DOHH2 (cell line): ENCODE measurements around the gene CATSPERZ.

Source experiments
- H3F3A ChIP-seq: fragments of 200-600 bp; sonication (generic), shearing (Covaris generic); 2 replicates; pipeline ENCODE4 v1.6.0; 2016; ENCODE audit warnings: antibody characterized with exemption, mild to moderate bottlenecking; ENCODE audit not compliant: control insufficient read depth, insufficient read depth
- H3K27ac ChIP-seq: fragments of 200-600 bp; sonication (generic); 2 replicates; pipeline ENCODE4 v1.5.1; 2014; ENCODE audit warnings: low read depth, mild to moderate bottlenecking, low read length, moderate library complexity
- H3K27me3 ChIP-seq: fragments of 200-600 bp; sonication (generic); 2 replicates; pipeline ENCODE4 v1.6.1; 2014; ENCODE audit warnings: mild to moderate bottlenecking, low read length, mixed read lengths; ENCODE audit not compliant: control insufficient read depth
- H3K36me3 ChIP-seq: fragments of 200-600 bp; sonication (generic); 2 replicates; pipeline ENCODE4 v1.6.1; 2014; ENCODE audit warnings: mild to moderate bottlenecking, low read length, moderate library complexity, mixed read lengths; ENCODE audit not compliant: control insufficient read depth
- H3K4me1 ChIP-seq: fragments of 200-600 bp; sonication (generic); 2 replicates; pipeline ENCODE4 v1.6.1; 2014; ENCODE audit warnings: mild to moderate bottlenecking, low read length, mixed read lengths; ENCODE audit not compliant: control insufficient read depth
- H3K4me2 ChIP-seq: fragments of 200-600 bp; sonication (generic); 2 replicates; pipeline ENCODE4 v1.6.0; 2014; ENCODE audit warnings: mild to moderate bottlenecking, low read length, moderate library complexity
- H3K4me3 ChIP-seq: fragments of 200-600 bp; sonication (generic); 2 replicates; pipeline ENCODE4 v1.5.1; 2014; ENCODE audit warnings: mild to moderate bottlenecking, low read length, mixed read lengths
- H3K79me2 ChIP-seq: fragments of 200-600 bp; sonication (generic); 2 replicates; pipeline ENCODE4 v1.6.1; 2014; ENCODE audit warnings: mild to moderate bottlenecking, low read length, mixed read lengths; ENCODE audit not compliant: control insufficient read depth
- H3K9me2 ChIP-seq: fragments of 200-600 bp; sonication (generic); replicated peaks from 2 replicates; pipeline ENCODE4 v1.6.1; 2014; ENCODE audit warnings: mild to moderate bottlenecking, low read length, mixed read lengths; ENCODE audit not compliant: control insufficient read depth
- H3K9me3 ChIP-seq: fragments of 200-600 bp; sonication (generic); 2 replicates; pipeline ENCODE4 v1.6.1; 2014; ENCODE audit warnings: antibody characterized with exemption, low read length, mixed read lengths; ENCODE audit not compliant: control insufficient read depth, insufficient read depth
- H4K20me1 ChIP-seq: fragments of 200-600 bp; sonication (generic); 2 replicates; pipeline ENCODE4 v1.6.0; 2014; ENCODE audit warnings: low read depth, mild to moderate bottlenecking, antibody characterized with exemption, low read length, moderate library complexity; ENCODE audit not compliant: control insufficient read depth, insufficient read depth
- CTCF ChIP-seq: fragments of 200-600 bp; sonication (generic); IDR thresholded peaks from one replicate; pipeline ENCODE4 v1.5.1; 2014; ENCODE audit warnings: antibody characterized with exemption, mild to moderate bottlenecking, low read depth, low read length; ENCODE audit not compliant: poor library complexity, severe bottlenecking
- EZH2phosphoT487 ChIP-seq: fragments of 200-600 bp; sonication (generic); IDR thresholded peaks from 2 replicates; pipeline ENCODE4 v1.6.1; 2017; ENCODE audit warnings: borderline replicate concordance, mild to moderate bottlenecking, antibody characterized with exemption, low read length, moderate library complexity, mixed read lengths

CATSPERZ gene

GRCh38 chr11:64296236-64296635 lies 3.9 kb upstream of the CATSPERZ start:
- no peaks in the 10 kb centered on the region for H4K20me1 ChIP-seq
- H3K9me2 ChIP-seq, result no peaks in the 10 kb centered on the region
- no peak overlapping the region for H3K27ac ChIP-seq
- H3K9me3 ChIP-seq, result no peaks in the 10 kb centered on the region
- no peak overlapping the region for H3K4me2 ChIP-seq
- TF ChIP-seq EZH2phosphoT487, result no peak
- TF ChIP-seq CTCF, result no peak
- H3K36me3 ChIP-seq, result no peaks in the 10 kb centered on the region
- no peaks in the 10 kb centered on the region for H3K79me2 ChIP-seq
- no peaks in the 10 kb centered on the region for H3F3A ChIP-seq
- peaks cover 90% of the 10 kb centered on the region for H3K27me3 ChIP-seq
- H3K4me3 ChIP-seq, result no peak overlapping the region
- H3K4me1 ChIP-seq, result peaks cover 15% of the 10 kb centered on the region

GRCh38 chr11:64296830-64297698 lies 3.1 kb upstream of the CATSPERZ start:
- Histone ChIP-seq H3K27me3 (peaks cover 85% of the 10 kb centered on the region), H3F3A (no peaks in the 10 kb centered on the region; the same call in 1 of the 2 replicates), H3K9me3 (no peaks in the 10 kb centered on the region), H3K4me1 (peaks cover 15% of the 10 kb centered on the region), H3K79me2 (no peaks in the 10 kb centered on the region), H3K4me3 (no peak overlapping the region), H4K20me1 (no peaks in the 10 kb centered on the region), H3K36me3 (no peaks in the 10 kb centered on the region), H3K9me2 (no peaks in the 10 kb centered on the region), H3K4me2 (no peak overlapping the region), H3K27ac (no peak overlapping the region)
- TF ChIP-seq EZH2phosphoT487, result no peak
- no peak for TF ChIP-seq CTCF

GRCh38 chr11:64297699-64298358 lies 2.3 kb upstream of the CATSPERZ start:
- no peak overlapping the region for H3K27ac ChIP-seq
- no peaks in the 10 kb centered on the region for H4K20me1 ChIP-seq
- H3K4me1 ChIP-seq, result peaks cover 15% of the 10 kb centered on the region
- H3F3A ChIP-seq, result no peaks in the 10 kb centered on the region; the same call in 1 of the 2 replicates
- H3K4me3 ChIP-seq, result no peak overlapping the region
- no peaks in the 10 kb centered on the region for H3K9me3 ChIP-seq
- TF ChIP-seq EZH2phosphoT487 (no peak), CTCF (no peak)
- no peaks in the 10 kb centered on the region for H3K36me3 ChIP-seq
- H3K4me2 ChIP-seq, result no peak overlapping the region
- peaks cover 77% of the 10 kb centered on the region for H3K27me3 ChIP-seq
- no peaks in the 10 kb centered on the region for H3K9me2 ChIP-seq
- no peaks in the 10 kb centered on the region for H3K79me2 ChIP-seq
